ENCODE results near the gene PCSK5. TPM values are rescaled to one million over a fixed set of nuclear protein-coding genes. Genes with fewer than 3 reads are reported as not detected.

Gene PCSK5
- total and polyA plus RNA-seq, 2 of the 8 experiments (the other 6 are each of a cell fraction or from before 2014, with no cell fraction given) = 5.5 to 10.7 TPM

DNA sequence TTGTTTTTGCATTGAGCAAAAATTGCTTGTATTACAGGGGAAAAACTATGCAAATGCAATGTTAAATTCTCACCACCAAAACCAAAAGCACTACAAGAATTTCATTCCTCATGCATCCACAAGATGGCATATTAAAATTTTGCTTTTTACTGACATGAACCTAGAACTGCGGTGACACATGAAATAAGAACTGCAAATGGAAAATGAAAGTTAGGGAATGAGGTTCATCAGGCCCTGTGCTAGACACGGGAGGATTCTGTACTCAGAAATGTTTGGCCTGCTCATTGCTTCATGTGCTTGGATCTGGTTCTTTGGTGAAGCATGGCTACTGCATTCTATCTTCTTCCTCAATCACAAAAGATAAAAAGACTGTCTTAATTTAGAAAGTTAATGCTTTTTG lies 512.9 kb downstream of the PCSK5 start:
- no peak overlapping the region for H3K18ac ChIP-seq (ENCODE audit: extremely low read depth, low read length)
- no peak overlapping the region for H2AK5ac ChIP-seq (ENCODE audit: low read depth, low read length)
- no peak overlapping the region for H4K91ac ChIP-seq (replicated peaks; ENCODE audit: insufficient read length, low read length)
- no peak overlapping the region for H3K23ac ChIP-seq (ENCODE audit: insufficient read length)
- H3K9ac ChIP-seq (replicated peaks in 1 of 4; ENCODE audit: extremely low read depth in 1 of 4, low read depth in 3 of 4, low read length in 3 of 4) = no peak overlapping the region
- no peak overlapping the region for H2BK20ac ChIP-seq (ENCODE audit: low read length)
- no peak overlapping the region for H2AFZ ChIP-seq (ENCODE audit: low read length)
- H3K23me2 ChIP-seq (ENCODE audit: low read depth, low read length) = no peaks in the 10 kb centered on the region
- H3K4me3 ChIP-seq (ENCODE audit: extremely low read depth in 1 of 4, insufficient read depth in 2 of 4, low read depth in 3 of 4, low read length in 4 of 4) = no peak overlapping the region
- H3K36me3 ChIP-seq (ENCODE audit: control insufficient read depth in 2 of 4, insufficient read depth in 4 of 4, low read length in 3 of 4) = no peaks in the 10 kb centered on the region; a peak in 2 of 8 replicates
- 91% methylated on average over 2 of the region's 2 CpGs; no CpG with 5 or more reads in 1 of the 2 experiments for WGBS, 2 experiments (ENCODE audit: extremely low coverage in 1 of 2, insufficient coverage in 1 of 2, insufficient read length in 1 of 2, insufficient replicate concordance in 2 of 2, low coverage in 1 of 2, low lambda C conversion rate in 2 of 2, missing lambda C conversion rate in 1 of 2)
- no peaks in the 10 kb centered on the region for H3K9me3 ChIP-seq (ENCODE audit: insufficient read depth in 2 of 2, low read depth in 1 of 2, low read length in 1 of 2)
- no peak overlapping the region for H3K4ac ChIP-seq (replicated peaks; ENCODE audit: insufficient read length, low read depth, low read length)
- no peaks in the 10 kb centered on the region for H3K79me1 ChIP-seq (ENCODE audit: low read depth, low read length)
- H3K4me2 ChIP-seq (ENCODE audit: insufficient read depth in 1 of 2, low read depth in 2 of 2, low read length in 2 of 2) = no peak overlapping the region
- H3K27me3 ChIP-seq (replicated peaks in 1 of 4; ENCODE audit: control insufficient read depth in 3 of 4, extremely low read depth in 1 of 4, insufficient read depth in 3 of 4, low read length in 3 of 4) = no peaks in the 10 kb centered on the region
- POLR2A ChIA-PET (ENCODE audit: partially characterized antibody) = no interaction called here
- no peak for TF ChIP-seq FOSL1 (IDR thresholded peaks at IDR 0.05; ENCODE audit: insufficient read depth, low read depth, low read length)
- no peak for TF ChIP-seq KDM4A (IDR thresholded peaks at IDR 0.05; ENCODE audit: low read depth, low read length, severe bottlenecking)
- TF ChIP-seq, protein P1, sequence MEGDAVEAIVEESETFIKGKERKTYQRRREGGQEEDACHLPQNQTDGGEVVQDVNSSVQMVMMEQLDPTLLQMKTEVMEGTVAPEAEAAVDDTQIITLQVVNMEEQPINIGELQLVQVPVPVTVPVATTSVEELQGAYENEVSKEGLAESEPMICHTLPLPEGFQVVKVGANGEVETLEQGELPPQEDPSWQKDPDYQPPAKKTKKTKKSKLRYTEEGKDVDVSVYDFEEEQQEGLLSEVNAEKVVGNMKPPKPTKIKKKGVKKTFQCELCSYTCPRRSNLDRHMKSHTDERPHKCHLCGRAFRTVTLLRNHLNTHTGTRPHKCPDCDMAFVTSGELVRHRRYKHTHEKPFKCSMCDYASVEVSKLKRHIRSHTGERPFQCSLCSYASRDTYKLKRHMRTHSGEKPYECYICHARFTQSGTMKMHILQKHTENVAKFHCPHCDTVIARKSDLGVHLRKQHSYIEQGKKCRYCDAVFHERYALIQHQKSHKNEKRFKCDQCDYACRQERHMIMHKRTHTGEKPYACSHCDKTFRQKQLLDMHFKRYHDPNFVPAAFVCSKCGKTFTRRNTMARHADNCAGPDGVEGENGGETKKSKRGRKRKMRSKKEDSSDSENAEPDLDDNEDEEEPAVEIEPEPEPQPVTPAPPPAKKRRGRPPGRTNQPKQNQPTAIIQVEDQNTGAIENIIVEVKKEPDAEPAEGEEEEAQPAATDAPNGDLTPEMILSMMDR (IDR thresholded peaks at IDR 0.05; ENCODE audit: control extremely low read depth in 1 of 3, insufficient read depth in 1 of 3, low read depth in 1 of 3, low read length in 3 of 3) = peak in 2 of 3 experiments; percentile 6 to 14; a peak in 2 of 4 replicates
- TF ChIP-seq RAD21 (IDR thresholded peaks at IDR 0.05 in 1 of 2, conservative IDR thresholded peaks at IDR 0.05 in 1 of 2; ENCODE audit: low read depth in 2 of 2, low read length in 2 of 2) = peak; percentile 15 to 17; a peak in 2 of 4 replicates
- no peak for TF ChIP-seq TBP (IDR thresholded peaks at IDR 0.05; ENCODE audit: low read depth, low read length)
- TF ChIP-seq SIN3A (conservative IDR thresholded peaks at IDR 0.05 in 1 of 2, IDR thresholded peaks at IDR 0.05 in 1 of 2; ENCODE audit: low read depth in 1 of 2, low read length in 2 of 2) = no peak
- DNase-seq (ENCODE audit: low read depth in 1 of 2, low spot score in 2 of 2) = no peak
- H3K56ac ChIP-seq (replicated peaks; ENCODE audit: insufficient read length, low read depth, low read length) = no peak overlapping the region
- CTCF ChIA-PET (ENCODE audit: partially characterized antibody) = no interaction called here
- H4K5ac ChIP-seq (ENCODE audit: insufficient read length, low read depth, low read length) = no peak overlapping the region
- H3K27ac ChIP-seq (ENCODE audit: low read depth, low read length) = no peak overlapping the region
- FAIRE-seq = peak; percentile 71
- H4K20me1 ChIP-seq (replicated peaks in 1 of 2; ENCODE audit: control insufficient read depth in 1 of 2, insufficient read depth in 2 of 2, low read length in 2 of 2) = no peaks in the 10 kb centered on the region
- no peak overlapping the region for H2BK12ac ChIP-seq (ENCODE audit: low read depth, low read length)
- no peak overlapping the region for H2BK5ac ChIP-seq (ENCODE audit: low read depth, low read length)
- no peaks in the 10 kb centered on the region for H3K79me2 ChIP-seq (ENCODE audit: control insufficient read depth in 1 of 2, insufficient read depth in 2 of 2, low read length in 2 of 2)
- H4K8ac ChIP-seq (ENCODE audit: extremely low read depth, insufficient read depth, low read length) = no peak overlapping the region
- no peak overlapping the region for H2BK120ac ChIP-seq (replicated peaks; ENCODE audit: low read depth, low read length)
- no peak overlapping the region for H3K14ac ChIP-seq (ENCODE audit: insufficient read length)
- no peak overlapping the region for H2BK15ac ChIP-seq (ENCODE audit: low read length)
- peaks cover 0 to 3% (median 0%) of the 10 kb centered on the region in 4 experiments; a peak in 2 of 7 replicates for H3K4me1 ChIP-seq (replicated peaks in 1 of 4; ENCODE audit: control insufficient read depth in 3 of 4, insufficient read depth in 4 of 4, low read length in 3 of 4)
